ENCODE data around the gene NEK8. TPM values are rescaled to one million over a fixed set of nuclear protein-coding genes. Genes with fewer than 3 reads are reported as not detected.

NEK8 gene
- total and polyA plus RNA-seq, 4 donors, result 5.1 to 14.7 (median 7.4) TPM

- Histone ChIP-seq H3K4me1 (ENCODE audit: control insufficient read depth in 5 of 5, insufficient read depth in 5 of 5, low read length in 5 of 5) (peaks cover 0 to 5% (median 0%) of the 10 kb centered on the region in 5 donors), H3K9me3 (ENCODE audit: control insufficient read depth in 4 of 4, insufficient read depth in 3 of 4, low read length in 3 of 4) (no peaks in the 10 kb centered on the region), H3K36me3 (ENCODE audit: control insufficient read depth in 4 of 4, insufficient read depth in 4 of 4, low read length in 4 of 4) (peaks cover 9 to 40% (median 17%) of the 10 kb centered on the region in 4 donors), H3K27ac (ENCODE audit: low read depth in 1 of 2, low read length in 1 of 2) (no peak overlapping the region), H3K9ac (ENCODE audit: insufficient read depth in 1 of 2, low read length in 2 of 2) (no peak overlapping the region), H3K4me3 (no peak overlapping the region), H3K27me3 (ENCODE audit: control insufficient read depth in 3 of 3, insufficient read depth in 3 of 3, low read length in 2 of 3) (no peaks in the 10 kb centered on the region)
- DNase-seq, result no peak
- no peak for ATAC-seq (ENCODE audit: insufficient read depth, low FRiP score)
- TF ChIP-seq CTCF (IDR thresholded peaks at IDR 0.05; ENCODE audit: control extremely low read depth, extremely low read depth), result no peak
- 88 to 89% methylated on average over 10 of the region's 10 CpGs for WGBS, 2 donors
Measured at GRCh38 chr17:28705728-28706334, 22.8 kb upstream of the NEK8 start.

- no peak overlapping the region for H3K27ac ChIP-seq (ENCODE audit: low read depth in 1 of 2, low read length in 1 of 2)
- DNase-seq (no peak), ATAC-seq (ENCODE audit: insufficient read depth, low FRiP score) (no peak)
- H3K9ac ChIP-seq (ENCODE audit: insufficient read depth in 1 of 2, low read length in 2 of 2), result no peak overlapping the region
- WGBS, 2 donors, result 69 to 79% methylated on average over 6 to 7 of the region's 7 CpGs
- no peaks in the 10 kb centered on the region for H3K27me3 ChIP-seq (ENCODE audit: control insufficient read depth in 3 of 3, insufficient read depth in 3 of 3, low read length in 2 of 3)
- peaks cover 6 to 31% (median 10%) of the 10 kb centered on the region in 4 donors for H3K36me3 ChIP-seq (ENCODE audit: control insufficient read depth in 4 of 4, insufficient read depth in 4 of 4, low read length in 4 of 4)
- TF ChIP-seq CTCF (IDR thresholded peaks at IDR 0.05; ENCODE audit: control extremely low read depth, extremely low read depth), result no peak
- H3K4me1 ChIP-seq (ENCODE audit: control insufficient read depth in 5 of 5, insufficient read depth in 5 of 5, low read length in 5 of 5), result peaks cover 0 to 8% (median 0%) of the 10 kb centered on the region in 5 donors
- H3K9me3 ChIP-seq (ENCODE audit: control insufficient read depth in 4 of 4, insufficient read depth in 3 of 4, low read length in 3 of 4), result no peaks in the 10 kb centered on the region
- no peak overlapping the region for H3K4me3 ChIP-seq
Measured at GRCh38 chr17:28706471-28707338, 21.9 kb upstream of the NEK8 start.

GRCh38 chr17:28707339-28707720 lies 21.3 kb upstream of the NEK8 start:
- no peak for ATAC-seq (ENCODE audit: insufficient read depth, low FRiP score)
- no peak overlapping the region for H3K9ac ChIP-seq (ENCODE audit: insufficient read depth in 1 of 2, low read length in 2 of 2)
- no peaks in the 10 kb centered on the region for H3K27me3 ChIP-seq (ENCODE audit: control insufficient read depth in 3 of 3, insufficient read depth in 3 of 3, low read length in 2 of 3)
- no peak for DNase-seq
- no peak overlapping the region for H3K27ac ChIP-seq (ENCODE audit: low read depth in 1 of 2, low read length in 1 of 2)
- peaks cover 0 to 12% (median 0%) of the 10 kb centered on the region in 5 donors for H3K4me1 ChIP-seq (ENCODE audit: control insufficient read depth in 5 of 5, insufficient read depth in 5 of 5, low read length in 5 of 5)
- peaks cover 5 to 25% (median 9%) of the 10 kb centered on the region in 4 donors for H3K36me3 ChIP-seq (ENCODE audit: control insufficient read depth in 4 of 4, insufficient read depth in 4 of 4, low read length in 4 of 4)
- H3K9me3 ChIP-seq (ENCODE audit: control insufficient read depth in 4 of 4, insufficient read depth in 3 of 4, low read length in 3 of 4), result no peaks in the 10 kb centered on the region
- no peak overlapping the region for H3K4me3 ChIP-seq
- 89 to 96% methylated on average over 2 of the region's 2 CpGs for WGBS, 2 donors
- TF ChIP-seq CTCF (IDR thresholded peaks at IDR 0.05; ENCODE audit: control extremely low read depth, extremely low read depth), result no peak

Data from lung (tissue), 12 donors.